ENCODE data around the gene PELI1. TPM values are rescaled to one million over a fixed set of nuclear protein-coding genes. Genes with fewer than 3 reads are reported as not detected.

PELI1 gene
- total and polyA plus RNA-seq, 2 of the 8 experiments (the other 6 are each of a cell fraction or from before 2014, with no cell fraction given), result 21.8 to 57.1 TPM

DNA sequence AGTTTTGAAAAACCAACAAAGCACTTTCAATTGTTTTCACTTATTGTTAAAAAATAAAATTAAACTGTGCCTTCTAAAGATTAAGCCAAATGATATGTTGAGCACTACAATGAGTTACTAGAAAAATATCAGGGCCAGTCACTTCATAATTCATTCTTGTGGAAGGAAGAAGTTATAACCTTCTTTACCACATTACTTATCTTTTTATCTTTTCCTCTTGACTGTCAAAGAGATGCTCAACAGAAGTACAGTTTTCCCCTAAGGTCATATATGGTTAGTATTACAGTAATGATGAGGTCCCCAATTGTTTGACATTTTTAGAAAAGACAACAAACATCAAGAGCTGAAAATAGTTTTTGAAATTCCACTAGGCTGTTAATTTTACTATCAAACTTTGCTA is 9.4 kb downstream of the PELI1 start (continued):
- no peak for TF ChIP-seq TAF7 (optimal IDR thresholded peaks at IDR 0.05; ENCODE audit: borderline replicate concordance, low read depth, low read length)
- TF ChIP-seq RBBP5 (IDR thresholded peaks at IDR 0.05; ENCODE audit: borderline replicate concordance, low read depth, low read length), result no peak
- TF ChIP-seq RFX5 (IDR thresholded peaks at IDR 0.05; ENCODE audit: borderline replicate concordance, low read depth, low read length), result no peak
- no peak for TF ChIP-seq JUND (IDR thresholded peaks at IDR 0.05; ENCODE audit: low read length)
